Central memory CD4-positive, alpha-beta T cell (primary cell): ENCODE data around the gene WNK1.
"Not testable (repeated sequence)": the region's sequence is repeated elsewhere in the genome, so short reads cannot be mapped to it uniquely, and the experiment has no call there.

Experiments used
- DNase-seq: peaks from one replicate; pipeline ENCODE4 v3.0.0; 2022

WNK1 gene

DNA sequence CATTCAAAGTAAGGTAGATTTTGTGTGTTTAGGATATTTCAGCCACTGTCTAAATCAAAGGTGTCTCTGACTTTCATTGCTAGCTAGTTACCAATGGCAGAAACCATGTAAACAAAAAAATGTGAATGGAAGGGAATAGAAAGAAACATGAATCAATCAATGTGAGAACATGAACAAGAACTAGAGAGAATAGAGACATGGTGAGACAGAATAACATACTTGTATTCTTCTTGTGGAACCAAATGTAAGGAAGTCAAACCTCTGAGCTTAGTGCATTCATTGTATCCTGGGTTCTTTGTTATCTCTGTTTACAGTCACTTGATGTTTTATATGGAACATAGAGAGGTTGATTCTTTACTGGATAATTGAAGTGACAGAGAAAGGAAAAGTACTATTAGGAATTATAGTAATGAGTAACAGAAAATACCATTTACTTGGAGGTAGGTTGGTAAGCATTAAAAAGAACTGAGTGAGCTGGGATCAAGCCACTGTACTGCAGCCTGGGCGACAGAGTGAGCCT is 2.6 kb upstream of the WNK1 start:
- no peak for DNase-seq

DNA sequence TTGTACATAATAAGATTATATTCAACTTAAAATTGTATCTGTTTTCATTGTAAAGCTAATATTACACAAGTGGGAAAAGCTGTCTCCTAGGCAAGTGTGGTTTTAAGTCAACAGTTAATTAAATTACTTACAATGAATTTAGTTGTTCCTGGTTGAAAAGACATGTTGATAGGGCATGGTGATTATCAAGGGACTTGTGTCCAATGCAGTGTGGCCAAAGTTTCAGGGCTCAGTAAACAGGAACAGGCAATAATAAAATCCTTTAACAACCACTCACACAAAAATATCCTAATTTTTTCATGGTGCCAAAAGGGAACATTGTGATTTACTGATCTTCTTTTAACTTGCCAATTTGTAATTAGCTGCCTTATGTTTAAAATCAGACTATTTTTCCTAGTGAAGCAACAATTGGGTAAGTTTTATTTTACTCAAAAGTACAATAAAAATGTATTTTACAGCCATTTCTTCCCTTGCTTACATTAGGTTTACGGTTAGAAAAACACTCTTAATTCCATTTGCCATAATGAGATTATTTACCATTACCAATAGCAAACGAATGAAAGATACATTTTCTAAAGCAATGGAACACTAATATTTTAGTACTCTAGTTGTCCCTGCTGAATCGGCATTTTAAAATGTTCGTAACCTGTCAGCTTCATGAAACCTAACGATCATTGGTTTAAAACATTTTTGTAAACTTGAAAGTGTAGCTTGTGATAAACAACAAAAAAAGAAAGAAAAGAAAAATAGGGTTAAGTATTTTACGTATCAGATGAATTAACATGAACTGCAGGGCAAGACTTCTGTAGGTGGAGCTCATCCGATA is 1.8 kb upstream of the WNK1 start:
- no peak for DNase-seq

DNA sequence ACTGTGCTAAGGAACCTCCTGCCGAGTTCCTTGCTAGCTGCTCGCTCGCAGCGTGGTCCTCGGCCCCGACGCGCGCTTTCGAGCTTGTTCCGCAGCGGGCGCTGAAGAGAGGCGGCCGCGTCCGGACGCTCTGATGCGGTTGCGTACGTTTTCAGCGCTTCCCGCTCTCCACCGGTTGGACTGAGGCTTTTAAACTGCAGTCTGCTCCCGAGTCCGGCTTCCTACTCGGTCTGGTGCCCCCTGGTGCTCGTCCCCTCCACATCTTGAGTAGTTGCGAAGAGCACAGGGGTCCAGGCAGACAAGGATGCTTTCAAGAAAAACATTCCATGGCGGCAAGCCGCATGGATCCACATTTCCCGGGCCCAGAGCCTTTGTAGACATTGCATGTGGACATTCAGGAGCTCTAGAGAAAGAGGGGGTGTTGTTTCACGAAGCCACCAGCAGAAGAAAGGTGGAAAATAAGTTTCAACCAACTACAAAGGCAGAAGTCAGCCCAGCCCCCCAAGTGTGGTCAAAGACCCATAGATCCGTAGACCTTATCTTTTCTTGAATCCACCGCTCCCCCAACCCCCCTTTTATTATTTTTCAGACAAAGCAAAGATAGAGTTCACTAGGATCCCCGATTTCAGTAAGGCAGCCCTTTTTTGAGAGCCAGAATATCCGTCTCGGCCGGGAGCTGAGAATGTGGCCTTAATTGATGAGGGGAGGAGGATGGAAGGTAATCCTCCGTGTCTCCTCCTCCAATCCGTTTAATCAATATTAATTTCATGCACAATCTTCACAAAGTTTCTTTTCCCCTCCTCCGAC is 984 bp upstream of the WNK1 start:
- DNase-seq = peak; percentile 75

DNA sequence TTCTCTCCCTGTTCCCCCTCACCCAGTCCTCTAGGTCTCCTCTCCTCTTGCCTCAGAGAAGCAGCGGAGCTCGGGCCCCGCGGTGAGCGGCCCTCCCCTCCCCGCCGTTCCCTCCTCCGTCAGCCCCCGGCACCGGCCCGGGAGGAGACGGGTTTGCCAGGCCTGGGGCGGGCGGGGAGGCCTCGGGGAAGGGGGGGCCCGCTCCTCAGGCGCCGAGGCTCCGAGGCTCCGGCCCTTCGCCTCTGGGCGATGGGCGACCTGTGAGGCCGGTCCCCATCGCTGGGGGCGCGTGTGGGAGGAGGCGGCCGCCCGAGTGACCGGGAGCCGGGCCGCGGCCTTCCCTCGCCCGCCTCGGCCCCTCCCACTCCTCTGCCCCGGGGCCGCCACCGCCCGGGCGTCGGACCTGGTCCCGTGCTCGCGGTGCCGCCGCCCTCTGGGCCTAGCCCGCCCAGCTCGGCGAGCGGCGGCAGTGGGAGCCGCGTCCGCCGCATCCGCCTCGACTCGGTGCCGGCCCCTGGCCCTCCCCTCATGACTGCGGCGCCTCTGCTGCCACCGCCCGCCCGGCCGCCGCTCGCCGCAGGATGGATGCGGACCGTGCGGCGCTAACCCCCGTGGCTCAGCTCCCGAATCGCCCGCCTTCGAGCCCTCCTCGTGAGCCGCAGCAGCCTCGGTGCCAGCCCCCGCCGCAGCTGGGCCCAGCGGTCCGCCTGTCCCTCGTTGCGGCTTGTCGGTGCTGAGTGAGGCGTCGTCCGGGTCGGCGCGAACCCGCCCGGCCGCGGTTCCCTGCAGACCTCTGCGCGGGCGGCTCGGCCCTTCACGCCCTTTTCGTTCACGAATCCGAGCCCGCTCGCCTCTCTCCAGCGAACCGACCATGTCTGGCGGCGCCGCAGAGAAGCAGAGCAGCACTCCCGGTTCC is 574 bp downstream of the WNK1 start:
- peak; percentile 51 for DNase-seq

DNA sequence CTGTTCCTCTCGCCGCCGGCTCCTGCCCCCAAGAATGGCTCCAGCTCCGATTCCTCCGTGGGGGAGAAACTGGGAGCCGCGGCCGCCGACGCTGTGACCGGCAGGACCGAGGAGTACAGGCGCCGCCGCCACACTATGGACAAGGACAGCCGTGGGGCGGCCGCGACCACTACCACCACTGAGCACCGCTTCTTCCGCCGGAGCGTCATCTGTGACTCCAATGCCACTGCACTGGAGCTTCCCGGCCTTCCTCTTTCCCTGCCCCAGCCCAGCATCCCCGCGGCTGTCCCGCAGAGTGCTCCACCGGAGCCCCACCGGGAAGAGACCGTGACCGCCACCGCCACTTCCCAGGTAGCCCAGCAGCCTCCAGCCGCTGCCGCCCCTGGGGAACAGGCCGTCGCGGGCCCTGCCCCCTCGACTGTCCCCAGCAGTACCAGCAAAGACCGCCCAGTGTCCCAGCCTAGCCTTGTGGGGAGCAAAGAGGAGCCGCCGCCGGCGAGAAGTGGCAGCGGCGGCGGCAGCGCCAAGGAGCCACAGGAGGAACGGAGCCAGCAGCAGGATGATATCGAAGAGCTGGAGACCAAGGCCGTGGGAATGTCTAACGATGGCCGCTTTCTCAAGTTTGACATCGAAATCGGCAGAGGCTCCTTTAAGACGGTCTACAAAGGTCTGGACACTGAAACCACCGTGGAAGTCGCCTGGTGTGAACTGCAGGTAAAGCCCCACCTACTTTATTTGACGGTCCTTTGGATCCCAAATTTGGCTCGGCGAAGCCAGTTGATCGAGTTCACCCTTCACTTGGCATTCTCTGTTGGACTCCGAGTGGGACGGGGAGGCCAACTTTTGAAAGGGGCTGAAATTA is 1.5 kb downstream of the WNK1 start:
- peak; percentile 41 for DNase-seq

DNA sequence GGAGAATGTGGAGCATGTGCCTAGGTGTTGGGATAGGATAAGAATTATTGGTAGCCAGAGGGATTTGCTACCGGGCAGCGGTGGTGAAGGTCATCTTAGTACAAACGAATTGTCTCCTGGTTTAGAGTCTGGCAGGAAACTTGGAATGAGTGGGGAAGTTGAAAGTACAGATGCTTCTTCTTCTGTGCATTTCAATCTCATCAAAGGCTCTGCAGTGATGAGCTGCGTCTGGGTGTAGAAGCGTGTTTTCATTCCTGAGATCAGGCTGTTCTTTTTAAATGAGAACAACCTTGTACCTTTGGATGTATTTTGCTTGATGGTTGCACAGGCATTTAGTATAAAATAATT is 2.1 kb downstream of the WNK1 start:
- peak; percentile 31 for DNase-seq

DNA sequence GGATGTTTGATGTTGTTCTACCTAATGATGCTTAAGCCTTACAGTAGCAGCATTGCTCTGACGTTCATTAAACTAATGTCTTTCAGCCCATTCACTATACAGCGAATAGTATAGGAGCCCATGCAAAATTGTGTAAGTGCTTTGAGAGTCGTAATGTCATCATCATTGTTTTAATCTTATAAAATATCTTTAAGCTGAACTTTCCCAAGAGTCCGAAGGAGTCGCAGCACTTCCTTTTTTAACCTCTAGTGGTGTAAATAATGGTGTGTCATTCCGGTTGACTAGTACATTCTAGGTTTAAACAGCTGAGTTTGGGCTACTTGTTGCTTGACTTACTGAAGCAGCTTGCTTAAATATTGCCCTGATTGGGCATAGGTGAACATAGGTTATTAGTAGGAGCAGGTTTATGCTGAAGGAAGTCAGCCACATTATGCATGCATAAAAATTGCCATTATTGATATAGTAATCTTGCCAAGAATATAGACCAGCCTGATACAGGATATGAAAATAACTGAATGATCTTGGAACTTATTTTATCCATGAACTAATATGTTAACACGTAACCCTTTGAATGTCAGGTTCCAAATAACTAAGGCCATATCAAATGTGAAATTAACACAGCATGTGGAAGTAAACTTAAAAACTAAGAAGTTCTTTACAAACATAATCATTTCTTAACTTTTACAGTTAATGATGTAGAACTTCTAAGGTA is 2.6 kb downstream of the WNK1 start:
- peak; percentile 67 for DNase-seq

DNA sequence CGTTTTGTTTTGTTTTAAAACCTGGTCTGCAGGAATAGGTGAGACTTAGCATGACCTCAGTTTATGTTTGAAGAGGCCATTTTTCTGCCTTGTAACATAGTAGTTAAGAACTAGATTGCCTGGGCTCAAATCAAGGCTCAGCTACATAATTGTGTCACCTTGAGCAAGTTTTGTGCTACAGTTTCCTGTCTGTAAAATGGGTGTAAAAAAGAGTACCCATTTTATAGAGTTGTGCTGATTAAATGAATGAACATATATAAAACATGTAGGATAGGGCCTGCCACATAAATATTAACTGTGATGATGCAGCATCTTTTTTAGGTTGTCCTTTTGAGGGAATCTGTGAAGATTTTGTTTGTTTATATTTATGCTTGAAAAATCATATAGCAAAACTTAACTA is 7.2 kb downstream of the WNK1 start:
- no peak for DNase-seq

DNA sequence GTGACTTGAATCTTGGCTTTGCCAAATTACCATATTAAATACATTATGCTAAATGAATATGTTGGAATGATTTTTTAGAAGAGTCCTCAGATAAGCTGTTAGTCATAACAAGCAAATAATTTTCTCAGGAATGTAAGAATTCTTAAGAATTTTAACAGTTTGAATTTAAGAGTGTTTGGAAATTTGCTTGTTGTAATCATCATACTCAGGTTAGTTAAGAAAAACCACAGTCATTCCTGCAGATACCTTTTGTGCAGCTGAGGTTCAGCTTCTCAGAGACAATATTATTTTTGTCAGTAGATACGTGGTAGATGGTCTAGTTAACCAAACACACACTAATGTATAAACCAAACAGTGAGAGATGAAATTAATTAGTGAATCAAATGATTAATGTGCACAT is 8.9 kb downstream of the WNK1 start:
- no peak for DNase-seq

DNA sequence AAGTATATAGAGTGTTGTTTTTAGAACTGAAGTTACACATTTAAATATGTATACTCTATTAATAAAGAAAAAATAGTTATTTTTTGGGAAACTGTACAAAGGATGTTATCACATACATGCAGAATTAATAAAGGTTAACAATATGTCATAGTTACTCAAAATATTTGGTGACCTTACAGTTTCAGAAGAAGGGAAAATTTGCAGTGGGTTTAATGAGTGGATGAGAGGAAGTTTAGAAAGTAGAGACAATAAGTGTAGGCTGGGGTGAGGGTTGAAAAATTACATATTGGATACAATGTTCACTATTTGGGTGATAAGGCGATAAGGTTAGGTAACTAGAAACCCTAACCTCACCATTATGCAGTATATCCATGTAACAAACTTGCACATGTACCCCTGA is 13.5 kb downstream of the WNK1 start:
- no peak for DNase-seq

DNA sequence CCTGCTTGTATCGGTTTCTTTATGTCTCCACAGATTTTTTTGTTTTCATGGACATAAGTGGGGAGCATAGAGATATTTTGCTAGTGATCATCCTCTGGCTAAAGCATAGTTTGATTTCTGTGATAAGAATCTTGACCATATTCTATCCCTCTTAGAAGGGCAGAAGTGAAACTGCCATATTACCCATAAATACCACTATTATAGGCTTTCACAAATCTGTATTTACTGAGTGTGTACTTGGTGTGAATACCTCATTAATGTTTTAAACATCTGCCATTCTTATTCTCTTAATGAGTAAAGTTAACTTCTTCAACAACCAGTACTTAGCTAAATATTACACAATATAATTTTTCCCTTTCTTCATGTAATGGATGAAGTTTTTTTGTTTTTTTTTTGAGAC is 16.1 kb downstream of the WNK1 start:
- no peak for DNase-seq

DNA sequence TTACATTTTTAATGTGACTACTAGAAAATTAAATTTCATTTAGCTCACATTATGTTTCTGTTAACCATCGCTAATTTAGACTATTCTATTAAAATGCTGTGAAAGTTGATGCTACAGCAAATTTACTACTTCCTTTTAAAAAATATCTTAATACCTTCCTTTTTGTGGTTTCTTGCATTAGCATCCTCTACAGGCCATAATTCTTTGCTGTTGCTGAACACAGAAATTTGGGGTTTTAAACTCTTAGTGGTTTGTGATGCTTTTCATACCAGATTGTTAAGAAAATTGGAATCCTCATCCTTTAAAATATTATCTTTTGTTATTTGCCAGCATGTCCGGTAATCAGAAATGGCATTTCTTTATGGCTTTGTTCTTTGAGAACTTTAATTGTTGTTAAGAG is 18.1 kb downstream of the WNK1 start:
- DNase-seq = no peak

DNA sequence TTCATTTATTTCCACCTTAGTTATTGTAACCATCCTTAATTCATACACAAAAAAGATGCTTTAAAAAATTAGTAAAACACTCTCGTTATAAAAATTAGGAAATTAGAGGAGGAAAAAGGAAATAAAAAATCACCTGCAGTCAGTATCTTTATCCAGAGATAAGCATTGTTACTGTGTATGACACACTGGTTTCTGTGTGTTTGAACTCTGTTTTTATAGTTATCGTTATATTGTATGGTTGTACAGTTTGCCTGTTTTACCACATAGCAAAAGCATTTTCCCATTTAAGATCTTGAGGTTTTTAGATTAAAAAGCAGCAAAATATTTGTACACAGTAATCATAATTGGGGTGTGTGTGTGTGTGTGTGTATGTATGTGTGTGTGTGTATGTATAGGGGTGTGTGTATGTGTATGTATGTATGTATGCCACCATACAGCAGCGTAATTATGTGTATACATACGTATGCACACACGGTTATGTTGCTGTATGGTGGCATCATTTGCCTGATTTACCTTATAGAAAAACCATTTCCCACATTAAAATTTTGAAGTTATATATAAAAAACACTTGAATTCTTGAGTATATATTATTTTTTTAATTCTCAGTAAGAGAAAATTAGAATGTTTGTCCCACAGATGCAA is 19.8 kb downstream of the WNK1 start:
- DNase-seq = no peak

DNA sequence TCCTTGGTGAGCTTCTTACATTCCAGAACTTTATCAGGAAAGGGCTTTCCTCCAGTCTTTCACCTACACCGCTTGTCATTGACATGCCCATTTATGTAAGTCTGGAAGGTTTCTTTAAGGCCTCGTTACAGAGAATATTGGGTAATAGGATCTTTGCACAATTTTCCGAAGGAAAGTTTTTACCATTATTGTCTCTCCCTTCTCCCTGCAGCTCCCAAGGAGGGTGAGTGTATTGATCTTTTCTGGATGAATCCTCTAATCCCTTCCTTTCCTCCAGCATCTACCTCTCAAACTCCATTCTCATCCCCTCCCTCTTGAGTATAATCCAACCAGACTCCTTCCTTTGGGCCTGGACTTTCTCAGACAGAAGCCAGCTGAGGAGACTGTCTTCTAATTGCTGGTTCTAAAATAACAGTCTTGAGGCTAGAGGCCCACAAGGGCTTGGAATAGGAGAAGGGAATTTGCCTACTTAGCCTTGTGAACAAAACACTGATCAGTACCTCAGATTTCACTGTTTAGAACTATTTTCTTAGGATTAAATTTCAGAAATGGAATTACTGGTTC is 21.8 kb downstream of the WNK1 start:
- no peak for DNase-seq

DNA sequence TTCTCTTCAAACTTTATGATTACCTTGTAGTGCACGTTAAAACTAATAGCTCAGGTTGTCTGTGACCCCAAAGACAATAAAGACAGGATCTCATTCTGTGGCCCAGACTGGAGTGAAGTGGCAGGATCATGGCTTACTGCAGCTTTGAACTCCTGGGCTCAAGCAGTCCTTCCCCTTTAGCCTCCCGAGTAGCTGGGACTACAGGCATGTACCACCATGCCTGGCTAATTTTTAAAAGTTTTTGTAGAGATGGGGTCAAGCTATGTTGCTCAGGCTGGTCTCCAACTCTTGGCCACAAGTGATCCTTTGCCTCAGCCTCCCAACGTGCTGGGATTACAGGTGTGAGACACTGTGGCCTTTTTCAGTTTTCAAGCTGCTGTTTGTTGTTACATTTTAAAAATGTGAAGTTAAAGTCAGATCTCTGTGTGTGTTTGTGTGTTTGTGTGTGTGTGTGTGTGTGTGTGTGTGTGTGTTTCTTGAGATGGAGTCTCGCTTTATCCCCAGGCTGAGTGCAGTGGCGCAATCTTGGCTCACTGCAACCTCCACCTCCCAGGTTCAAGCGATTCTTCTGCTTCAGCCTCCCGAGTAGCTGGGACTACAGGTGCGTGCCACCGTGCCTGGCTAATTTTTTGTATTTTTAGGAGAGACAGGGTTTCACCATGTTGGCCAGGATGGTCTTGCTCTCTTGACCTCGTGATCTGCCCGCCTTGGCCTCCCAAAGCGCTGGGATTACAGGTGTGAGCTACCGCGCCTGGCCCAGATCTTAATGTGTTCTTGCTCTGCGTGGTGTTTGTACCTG is 23.8 kb downstream of the WNK1 start:
- not testable (repeated sequence) for DNase-seq

DNA sequence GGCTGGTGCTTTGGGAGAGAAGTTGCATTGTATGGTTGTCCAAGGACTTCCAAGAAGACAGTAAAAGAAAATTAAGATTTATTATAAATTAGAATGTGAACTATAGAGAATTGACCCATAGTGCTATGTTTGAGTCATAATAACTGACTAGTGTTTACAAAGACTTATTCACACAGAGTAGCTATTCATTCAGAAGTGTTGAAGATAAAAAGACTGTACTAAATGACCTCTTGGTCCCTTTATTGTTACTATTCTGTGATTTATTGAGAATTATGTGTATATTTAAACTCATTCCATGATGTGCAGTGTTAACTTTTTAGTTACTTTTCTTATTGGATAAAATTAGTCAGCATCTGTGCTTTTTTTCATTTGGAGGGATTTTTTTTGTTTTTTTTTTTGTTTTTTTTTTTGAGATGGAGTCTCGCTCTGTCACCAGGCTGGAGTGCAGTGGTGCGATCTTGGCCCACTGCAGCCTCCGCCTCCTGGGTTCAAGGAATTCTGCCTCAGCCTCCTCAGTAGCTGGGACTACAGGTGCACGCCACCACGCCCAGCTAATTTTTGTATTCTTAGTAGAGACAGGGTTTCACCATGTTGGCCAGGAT is 24.5 kb downstream of the WNK1 start:
- DNase-seq = not testable (repeated sequence)

DNA sequence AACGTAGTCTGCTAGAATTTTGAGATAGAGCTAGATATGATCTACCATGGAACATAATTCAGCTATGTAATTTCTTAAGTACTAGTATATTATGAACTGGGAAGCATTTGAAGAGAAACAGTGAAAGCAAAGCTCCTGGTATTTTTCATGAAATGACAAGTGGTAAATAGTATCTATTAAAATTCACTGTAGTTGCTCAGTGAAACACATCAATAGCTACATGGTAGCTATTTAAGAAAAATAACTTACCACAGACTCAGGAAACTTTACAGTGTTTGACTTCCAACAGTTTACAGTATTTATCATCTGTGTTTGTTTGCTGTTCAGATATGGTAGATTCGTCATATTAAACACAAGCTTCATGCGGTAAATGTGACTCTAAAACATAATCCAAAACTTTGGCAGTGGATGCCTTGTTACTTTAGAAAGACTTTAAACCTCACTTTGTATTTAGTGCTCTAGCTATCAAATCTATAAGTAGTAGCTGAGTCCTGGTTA is 25.2 kb downstream of the WNK1 start:
- DNase-seq = no peak

DNA sequence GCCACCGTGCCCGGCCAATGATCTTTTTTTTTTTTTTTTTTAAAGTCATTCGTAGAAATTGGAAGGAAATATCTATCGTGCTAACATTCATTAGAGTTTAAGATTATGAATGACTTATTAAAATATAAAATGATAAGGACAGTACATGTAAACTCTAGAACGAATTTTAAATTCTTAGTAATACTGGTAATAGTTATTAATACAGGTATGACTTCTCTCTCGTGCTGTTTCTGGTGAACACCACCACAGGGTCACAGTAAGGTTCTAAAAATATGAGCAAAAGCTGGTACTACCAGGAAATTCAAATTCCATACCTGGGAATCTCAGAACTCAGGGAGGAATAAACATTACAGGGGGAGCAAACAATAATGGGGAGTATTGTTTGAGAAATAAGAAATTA is 26.2 kb downstream of the WNK1 start:
- DNase-seq = no peak
